Measurements from ENCODE around the gene RPLP2. TPM values are rescaled to one million over a fixed set of nuclear protein-coding genes. Genes with fewer than 3 reads are reported as not detected.

Gene RPLP2
- total RNA-seq, 2 donors from 2014 or later: 170 to 221 TPM

DNA sequence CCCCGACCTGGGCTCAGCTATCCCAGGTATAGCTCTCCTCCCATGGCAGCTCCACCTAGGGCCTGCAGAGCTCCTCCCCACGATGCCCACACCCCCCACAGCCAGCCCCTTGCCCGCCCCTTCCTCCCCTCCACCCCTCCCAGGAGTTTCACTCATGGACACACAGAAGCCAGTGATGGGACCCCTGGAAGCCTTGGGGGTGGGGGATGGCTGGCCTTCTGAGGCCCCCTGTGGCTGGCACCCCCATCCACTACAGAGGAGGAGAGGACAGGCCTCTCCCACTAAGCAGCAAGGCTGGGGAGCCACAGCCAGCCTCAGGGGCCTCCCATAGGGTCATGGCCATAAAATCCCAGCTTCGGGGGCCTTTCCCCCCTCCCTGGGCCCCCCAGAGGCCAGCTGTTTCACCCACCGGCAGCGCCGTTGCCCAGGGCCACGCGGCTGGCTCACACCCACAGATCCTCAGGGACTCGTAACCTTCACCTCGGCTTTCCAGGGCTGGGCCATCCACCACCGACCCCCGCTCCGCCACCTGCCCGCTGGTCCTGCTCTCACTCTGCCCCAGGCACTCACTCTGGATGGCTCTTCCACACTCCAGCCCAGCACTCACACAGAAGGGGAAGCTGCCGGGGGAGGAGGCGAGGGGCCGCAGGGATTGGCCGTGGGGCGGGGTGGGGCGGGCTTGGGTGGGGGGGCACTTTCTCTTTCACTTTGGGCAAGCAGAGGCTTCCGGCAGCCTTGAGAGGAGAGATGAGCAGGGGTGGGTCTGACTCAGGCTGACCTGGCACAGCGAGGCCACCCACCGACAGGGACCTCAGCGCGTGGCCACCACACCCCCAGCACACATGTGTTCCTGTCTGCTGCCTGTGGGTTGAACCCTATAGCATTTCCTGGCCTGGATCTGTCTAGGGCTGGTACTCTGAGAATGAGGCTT lies 13.9 kb upstream of the RPLP2 start:
- DNase-seq (ENCODE audit: low spot score) (peak; percentile 43), ATAC-seq (ENCODE audit: insufficient number of reproducible peaks, low FRiP score, low read depth) (no peak)
- Histone ChIP-seq H3K27me3 (replicated peaks; ENCODE audit: insufficient read depth) (no peaks in the 10 kb centered on the region), H3K4me1 (ENCODE audit: control insufficient read depth in 1 of 2, low read depth in 2 of 2) (peaks cover 10 to 27% of the 10 kb centered on the region in 2 donors), H3K4me3 (peak overlapping the region; percentile 86), H3K36me3 (peaks cover 5% of the 10 kb centered on the region), H3K27ac (peak overlapping the region; percentile 69 to 79), H3K9me3 (no peaks in the 10 kb centered on the region)
- TF ChIP-seq, protein P1, sequence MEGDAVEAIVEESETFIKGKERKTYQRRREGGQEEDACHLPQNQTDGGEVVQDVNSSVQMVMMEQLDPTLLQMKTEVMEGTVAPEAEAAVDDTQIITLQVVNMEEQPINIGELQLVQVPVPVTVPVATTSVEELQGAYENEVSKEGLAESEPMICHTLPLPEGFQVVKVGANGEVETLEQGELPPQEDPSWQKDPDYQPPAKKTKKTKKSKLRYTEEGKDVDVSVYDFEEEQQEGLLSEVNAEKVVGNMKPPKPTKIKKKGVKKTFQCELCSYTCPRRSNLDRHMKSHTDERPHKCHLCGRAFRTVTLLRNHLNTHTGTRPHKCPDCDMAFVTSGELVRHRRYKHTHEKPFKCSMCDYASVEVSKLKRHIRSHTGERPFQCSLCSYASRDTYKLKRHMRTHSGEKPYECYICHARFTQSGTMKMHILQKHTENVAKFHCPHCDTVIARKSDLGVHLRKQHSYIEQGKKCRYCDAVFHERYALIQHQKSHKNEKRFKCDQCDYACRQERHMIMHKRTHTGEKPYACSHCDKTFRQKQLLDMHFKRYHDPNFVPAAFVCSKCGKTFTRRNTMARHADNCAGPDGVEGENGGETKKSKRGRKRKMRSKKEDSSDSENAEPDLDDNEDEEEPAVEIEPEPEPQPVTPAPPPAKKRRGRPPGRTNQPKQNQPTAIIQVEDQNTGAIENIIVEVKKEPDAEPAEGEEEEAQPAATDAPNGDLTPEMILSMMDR (IDR thresholded peaks at IDR 0.05): no peak

DNA sequence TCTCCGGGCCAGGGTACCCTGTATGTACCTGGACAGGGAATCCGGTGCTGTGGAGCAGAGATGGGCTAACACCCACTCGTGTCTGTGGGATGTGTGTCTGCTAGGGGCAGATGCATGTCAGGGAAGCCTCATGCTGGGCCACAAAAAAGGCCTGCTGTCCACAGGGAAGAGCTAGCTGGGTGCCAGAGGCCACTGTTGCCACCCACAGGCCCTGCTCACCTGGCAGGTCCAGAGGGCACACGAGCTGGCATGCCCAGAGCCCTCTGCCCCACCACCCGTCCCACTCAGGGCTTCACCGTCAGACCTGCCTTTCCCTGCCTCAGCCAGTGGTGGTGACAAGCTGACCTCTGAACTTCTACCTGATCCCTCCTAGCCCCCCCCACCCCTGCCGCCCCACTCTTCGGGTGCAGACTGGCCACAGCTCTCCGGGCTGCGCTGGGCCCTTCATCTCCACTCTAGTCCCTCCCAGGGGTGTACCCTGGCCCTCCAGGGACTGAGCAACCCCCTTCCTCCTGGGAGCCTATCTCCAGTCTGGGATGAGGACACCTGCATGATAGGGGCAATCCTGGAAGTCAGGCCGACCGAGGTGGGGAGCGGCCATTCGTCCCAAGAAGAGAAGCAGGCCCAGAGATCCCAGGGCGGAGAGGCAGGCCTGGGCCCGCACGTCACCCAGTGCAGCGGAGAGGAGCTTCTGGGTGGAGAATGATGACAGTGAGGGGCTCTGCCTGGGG lies 13.0 kb upstream of the RPLP2 start:
- Histone ChIP-seq H3K27me3 (replicated peaks; ENCODE audit: insufficient read depth) (no peaks in the 10 kb centered on the region), H3K4me1 (ENCODE audit: control insufficient read depth in 1 of 2, low read depth in 2 of 2) (peaks cover 10 to 27% of the 10 kb centered on the region in 2 donors), H3K9me3 (no peaks in the 10 kb centered on the region), H3K27ac (peak overlapping the region; percentile 69 to 79), H3K36me3 (peaks cover 11% of the 10 kb centered on the region), H3K4me3 (peak overlapping the region; percentile 86)
- no peak for DNase-seq (ENCODE audit: low spot score)
- ATAC-seq (ENCODE audit: insufficient number of reproducible peaks, low FRiP score, low read depth): no peak
- TF ChIP-seq, protein P1 (IDR thresholded peaks at IDR 0.05): no peak

DNA sequence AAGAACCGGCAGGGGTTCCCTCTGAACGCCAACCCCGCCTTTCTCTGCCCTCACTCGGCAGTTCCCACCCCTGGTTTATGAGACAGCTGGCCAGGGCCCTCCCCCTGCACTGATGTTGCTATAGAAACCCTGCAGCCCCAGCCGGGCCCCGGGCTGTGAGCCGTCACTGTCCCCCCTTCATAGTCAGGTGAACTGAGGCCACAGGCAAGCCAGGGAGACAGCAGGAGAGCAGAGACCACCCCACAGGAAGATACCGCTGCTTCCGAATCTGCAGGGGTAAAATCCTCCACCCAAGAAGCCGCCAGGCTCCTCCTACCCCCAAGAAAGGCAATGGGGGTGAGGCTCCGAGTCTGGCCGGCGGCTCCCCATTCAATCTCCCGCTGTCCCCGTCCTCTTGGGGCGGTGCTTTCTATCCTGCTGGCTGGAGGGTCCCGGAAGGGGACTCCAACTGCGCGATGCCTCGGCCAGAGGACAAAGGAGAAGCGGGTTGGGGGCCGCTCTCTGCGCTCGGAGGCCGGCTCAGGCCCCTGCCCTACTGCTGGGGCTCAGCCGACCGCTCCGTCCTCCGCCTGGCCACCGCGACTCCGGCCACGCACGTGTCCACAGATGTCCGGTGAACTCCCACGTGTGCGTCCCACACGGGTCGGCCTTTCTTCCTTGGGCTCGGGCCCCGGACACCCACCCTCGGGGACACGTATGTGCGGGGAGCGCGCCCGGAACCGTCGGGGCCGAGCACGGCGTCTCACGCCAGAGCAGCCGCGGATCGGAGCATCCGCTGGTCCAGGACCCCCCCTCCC lies 12.3 kb upstream of the RPLP2 start:
- DNase-seq (ENCODE audit: low spot score): no peak
- Histone ChIP-seq H3K27me3 (replicated peaks; ENCODE audit: insufficient read depth) (no peaks in the 10 kb centered on the region), H3K4me1 (ENCODE audit: control insufficient read depth in 1 of 2, low read depth in 2 of 2) (peaks cover 10 to 27% of the 10 kb centered on the region in 2 donors), H3K27ac (peak overlapping the region; percentile 69 to 79), H3K36me3 (peaks cover 12% of the 10 kb centered on the region), H3K9me3 (no peaks in the 10 kb centered on the region), H3K4me3 (peak overlapping the region; percentile 86)
- TF ChIP-seq, protein P1 (IDR thresholded peaks at IDR 0.05): no peak
- peak; percentile 12 for ATAC-seq (ENCODE audit: insufficient number of reproducible peaks, low FRiP score, low read depth)

DNA sequence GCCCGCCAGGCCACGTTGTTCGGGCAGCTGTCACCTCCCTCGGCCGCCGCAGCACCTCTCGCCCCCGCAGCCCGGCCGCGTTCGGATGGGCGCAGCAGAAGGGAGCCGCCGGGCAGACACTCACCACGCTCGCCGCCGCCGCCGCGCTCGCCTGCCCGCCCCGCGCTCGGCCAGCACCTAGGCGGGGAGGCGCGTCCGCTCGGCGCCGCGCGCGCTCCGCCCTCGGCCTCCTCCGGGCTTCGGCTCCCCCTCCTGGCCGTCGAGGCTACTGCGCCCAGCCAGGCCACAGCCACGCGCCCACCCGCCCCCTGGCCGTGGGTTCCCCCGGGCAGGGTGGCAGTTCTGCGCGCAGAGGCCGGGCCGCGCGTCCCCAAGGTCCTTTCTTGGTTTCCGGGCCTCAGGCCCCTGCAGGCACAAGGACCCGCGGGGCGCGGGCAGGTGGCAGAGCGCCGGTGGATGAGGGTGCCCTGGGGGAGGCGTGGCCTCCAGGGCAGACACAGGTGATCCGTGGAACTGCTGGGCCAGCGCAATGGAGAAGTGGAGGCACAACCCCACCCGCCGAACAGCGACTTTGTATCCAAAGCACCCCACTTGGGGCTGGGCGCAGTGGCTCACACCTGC lies 11.6 kb upstream of the RPLP2 start, which contains the start of gene SLC25A22:
TSS of gene SLC25A22 (minus strand) at position 189 of the 621 bp plus-strand sequence. CDS start 3,275 bp downstream, outside the sequence.
- Histone ChIP-seq H3K27me3 (replicated peaks; ENCODE audit: insufficient read depth) (no peaks in the 10 kb centered on the region), H3K27ac (peak within 1 kb of the TSS; percentile 69 to 79), H3K4me3 (peak within 1 kb of the TSS; percentile 86), H3K9me3 (no peaks in the 10 kb centered on the region), H3K36me3 (peaks cover 18% of the 10 kb centered on the region), H3K4me1 (ENCODE audit: control insufficient read depth in 1 of 2, low read depth in 2 of 2) (peaks cover 10 to 34% of the 10 kb centered on the region in 2 donors)
- no peak for DNase-seq (ENCODE audit: low spot score)
- peak; percentile 52 for ATAC-seq (ENCODE audit: insufficient number of reproducible peaks, low FRiP score, low read depth)
- TF ChIP-seq, protein P1 (IDR thresholded peaks at IDR 0.05): peak; percentile 82

Data from thoracic aorta (tissue), 2 donors.